SK-N-SH treated with all-trans-retinoic acid at 6 μM for 48 hours (cell line): ENCODE data around the gene CTDSP2.

Source experiments
- PPARA ChIP-seq: fragments of 250-450 bp; sonication (Bioruptor Pico); IDR thresholded peaks from 2 replicates; pipeline ENCODE4 v1.5.0; 2020; ENCODE audit warnings: mild to moderate bottlenecking, borderline replicate concordance
- ZNF8 ChIP-seq: fragments of 450-650 bp; formaldehyde crosslinking; IDR thresholded peaks from 2 replicates; pipeline ENCODE4 v1.5.0; 2020; ENCODE audit warnings: mild to moderate bottlenecking, moderate library complexity
- TF ChIP-seq, protein P1 (sequence below): fragments of 250-450 bp; sonication (Bioruptor Pico); IDR thresholded peaks from 2 replicates; pipeline ENCODE4 v1.8.0; 2021; ENCODE audit warnings: low read depth, mild to moderate bottlenecking, moderate library complexity, borderline replicate concordance

- TF ChIP-seq PPARA (no peak), ZNF8 (CRISPR knock-in tag) (no peak)
- TF ChIP-seq, protein P1, sequence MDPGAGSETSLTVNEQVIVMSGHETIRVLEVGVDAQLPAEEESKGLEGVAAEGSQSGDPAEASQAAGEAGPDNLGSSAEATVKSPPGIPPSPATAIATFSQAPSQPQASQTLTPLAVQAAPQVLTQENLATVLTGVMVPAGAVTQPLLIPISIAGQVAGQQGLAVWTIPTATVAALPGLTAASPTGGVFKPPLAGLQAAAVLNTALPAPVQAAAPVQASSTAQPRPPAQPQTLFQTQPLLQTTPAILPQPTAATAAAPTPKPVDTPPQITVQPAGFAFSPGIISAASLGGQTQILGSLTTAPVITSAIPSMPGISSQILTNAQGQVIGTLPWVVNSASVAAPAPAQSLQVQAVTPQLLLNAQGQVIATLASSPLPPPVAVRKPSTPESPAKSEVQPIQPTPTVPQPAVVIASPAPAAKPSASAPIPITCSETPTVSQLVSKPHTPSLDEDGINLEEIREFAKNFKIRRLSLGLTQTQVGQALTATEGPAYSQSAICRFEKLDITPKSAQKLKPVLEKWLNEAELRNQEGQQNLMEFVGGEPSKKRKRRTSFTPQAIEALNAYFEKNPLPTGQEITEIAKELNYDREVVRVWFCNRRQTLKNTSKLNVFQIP (CRISPR knock-in tag), result no peak
Observed at GRCh38 chr12:57781801-57782200, 64.7 kb downstream of the CTDSP2 start.
